ENCODE results near the gene CEP70.
"Not testable (repeated sequence)": the region's sequence is repeated elsewhere in the genome, so short reads cannot be mapped to it uniquely, and the experiment has no call there.

Gene CEP70

DNA sequence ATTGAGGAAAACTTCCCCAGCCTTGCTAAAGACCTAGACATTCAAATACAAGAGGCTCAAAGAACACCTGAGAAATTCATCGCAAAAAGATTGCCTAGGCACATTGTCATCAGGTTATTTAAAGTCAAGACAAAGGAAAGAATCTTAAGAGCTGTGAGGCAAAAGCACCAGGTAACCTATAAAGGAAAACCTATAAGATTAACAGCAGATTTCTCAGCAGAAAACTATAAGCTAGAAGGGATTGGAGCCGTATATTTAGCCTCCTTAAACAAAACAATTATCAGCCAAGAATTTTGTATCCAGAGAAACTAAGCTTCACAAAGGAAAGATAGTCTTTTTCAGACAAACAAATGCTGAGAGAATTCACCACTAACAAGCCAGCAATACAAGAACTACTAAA lies 43.1 kb downstream of the CEP70 start:
- H2BK120ac ChIP-seq (ENCODE audit: low read depth, low read length); H3K56ac ChIP-seq (ENCODE audit: low read length); DNase-seq; H3K4ac ChIP-seq (ENCODE audit: low read depth, low read length); H2AK5ac ChIP-seq (ENCODE audit: low read length); H2BK15ac ChIP-seq (replicated peaks; ENCODE audit: low read depth); H3K4me2 ChIP-seq (ENCODE audit: low read length); H3K27ac ChIP-seq (ENCODE audit: low read depth, low read length); H3K36me3 ChIP-seq (ENCODE audit: control insufficient read depth, insufficient read depth, low read length); H3K79me1 ChIP-seq (ENCODE audit: low read length); H3K4me1 ChIP-seq (ENCODE audit: control insufficient read depth, low read depth, low read length); H3K27me3 ChIP-seq (ENCODE audit: insufficient read depth, low read length, poor library complexity); H3K18ac ChIP-seq (ENCODE audit: low read length); H3K4me3 ChIP-seq (ENCODE audit: low read length); H4K8ac ChIP-seq (ENCODE audit: low read depth, low read length); H4K5ac ChIP-seq (ENCODE audit: low read length); H3K23ac ChIP-seq (ENCODE audit: low read length); H3K79me2 ChIP-seq (ENCODE audit: control insufficient read depth, insufficient read depth, low read length); H2BK5ac ChIP-seq (ENCODE audit: low read length); H3K9ac ChIP-seq (ENCODE audit: low read length): not testable (repeated sequence)
- WGBS (ENCODE audit: extremely low coverage, insufficient coverage, low lambda C conversion rate): no CpG with 5 or more reads among the region's 2 CpGs

DNA sequence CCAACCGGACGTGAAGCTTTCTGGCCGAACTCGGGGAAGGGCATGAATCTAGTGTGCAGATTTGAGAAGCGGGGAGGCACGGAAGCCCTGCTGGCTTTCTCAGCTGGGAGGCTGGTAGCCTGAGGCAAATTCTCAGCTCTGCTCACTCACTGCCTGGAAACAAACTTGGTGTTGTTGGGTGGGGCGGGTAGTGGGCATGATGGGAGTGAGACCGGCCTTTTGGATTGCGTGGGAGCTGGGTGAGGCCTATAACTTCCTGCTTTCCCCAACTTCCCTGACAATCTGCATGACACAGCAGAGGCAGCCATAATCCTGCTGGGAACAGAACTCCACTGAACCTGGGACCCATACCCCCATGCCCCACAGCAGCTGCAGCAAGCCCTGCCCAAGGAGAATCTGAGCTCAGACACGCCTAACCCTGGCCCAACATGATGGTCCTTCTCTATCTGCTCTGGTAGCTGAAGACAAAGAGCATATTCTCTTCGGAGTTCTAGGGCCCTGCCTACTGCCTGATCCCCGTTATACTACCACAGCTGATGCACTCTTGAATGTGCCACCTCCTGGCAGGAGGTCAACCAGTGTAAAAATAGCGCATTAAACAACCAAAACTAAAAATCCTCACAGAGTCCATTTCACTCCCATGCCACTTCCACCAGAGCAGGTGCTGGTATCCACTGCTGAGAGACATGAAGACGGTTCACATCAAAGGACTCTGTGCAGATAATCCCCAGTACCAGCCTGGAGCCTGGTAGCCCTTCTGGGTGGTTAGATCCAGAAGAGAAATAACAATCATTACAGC lies 44.7 kb downstream of the CEP70 start:
- Histone ChIP-seq H4K5ac (ENCODE audit: low read length) (no peak overlapping the region), H3K56ac (ENCODE audit: low read length) (no peak overlapping the region), H3K23ac (ENCODE audit: low read length) (no peak overlapping the region), H3K79me1 (ENCODE audit: low read length) (no peaks in the 10 kb centered on the region), H4K8ac (ENCODE audit: low read depth, low read length) (no peak overlapping the region), H3K27ac (ENCODE audit: low read depth, low read length) (no peak overlapping the region), H3K4me1 (ENCODE audit: control insufficient read depth, low read depth, low read length) (no peaks in the 10 kb centered on the region), H2BK5ac (ENCODE audit: low read length) (no peak overlapping the region), H3K4me3 (ENCODE audit: low read length) (no peak overlapping the region), H2BK120ac (ENCODE audit: low read depth, low read length) (no peak overlapping the region), H3K36me3 (ENCODE audit: control insufficient read depth, insufficient read depth, low read length) (no peaks in the 10 kb centered on the region), H3K18ac (ENCODE audit: low read length) (no peak overlapping the region), H2BK15ac (replicated peaks; ENCODE audit: low read depth) (no peak overlapping the region), H2AK5ac (ENCODE audit: low read length) (no peak overlapping the region), H3K27me3 (ENCODE audit: insufficient read depth, low read length, poor library complexity) (no peaks in the 10 kb centered on the region), H3K4me2 (ENCODE audit: low read length) (no peak overlapping the region), H3K79me2 (ENCODE audit: control insufficient read depth, insufficient read depth, low read length) (no peaks in the 10 kb centered on the region), H3K9ac (ENCODE audit: low read length) (no peak overlapping the region), H3K4ac (ENCODE audit: low read depth, low read length) (no peak overlapping the region)
- no peak for DNase-seq
- WGBS (ENCODE audit: extremely low coverage, insufficient coverage, low lambda C conversion rate): no CpG with 5 or more reads among the region's 14 CpGs

DNA sequence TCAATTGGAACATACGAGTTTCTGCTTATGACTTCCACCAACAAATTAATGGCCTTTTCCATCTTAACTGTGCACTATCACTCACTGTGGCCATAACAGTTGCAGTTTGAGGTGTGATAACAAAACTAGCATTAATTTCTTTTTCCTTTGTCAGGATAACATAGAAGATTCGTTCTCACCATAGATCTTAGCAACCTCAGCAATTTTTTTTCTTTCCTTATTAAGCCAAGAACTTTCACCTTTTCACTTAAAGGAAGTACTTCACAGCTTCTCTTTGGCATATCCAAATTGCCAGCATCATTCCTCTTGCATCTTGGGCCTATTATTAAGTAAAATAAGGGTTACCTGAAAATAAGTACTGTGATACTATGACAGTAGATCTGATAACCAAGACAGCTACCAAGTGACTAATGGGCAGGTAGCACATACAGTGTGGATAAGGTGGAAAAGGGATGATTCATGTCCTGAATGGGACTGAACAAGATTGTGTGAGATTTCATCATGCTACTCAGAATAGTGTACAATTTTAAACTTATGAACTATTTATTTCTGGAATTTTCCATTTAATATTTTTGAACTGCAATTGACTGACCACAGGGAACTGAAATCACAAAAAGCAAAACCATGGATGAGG lies 46.6 kb downstream of the CEP70 start:
- no peaks in the 10 kb centered on the region for H3K79me2 ChIP-seq (ENCODE audit: control insufficient read depth, insufficient read depth, low read length)
- no peaks in the 10 kb centered on the region for H3K27me3 ChIP-seq (ENCODE audit: insufficient read depth, low read length, poor library complexity)
- no peak overlapping the region for H2AK5ac ChIP-seq (ENCODE audit: low read length)
- no peak for DNase-seq
- H3K4ac ChIP-seq (ENCODE audit: low read depth, low read length): no peak overlapping the region
- H3K9ac ChIP-seq (ENCODE audit: low read length): no peak overlapping the region
- H2BK120ac ChIP-seq (ENCODE audit: low read depth, low read length): no peak overlapping the region
- no peak overlapping the region for H3K4me3 ChIP-seq (ENCODE audit: low read length)
- no peaks in the 10 kb centered on the region for H3K4me1 ChIP-seq (ENCODE audit: control insufficient read depth, low read depth, low read length)
- H3K79me1 ChIP-seq (ENCODE audit: low read length): no peaks in the 10 kb centered on the region
- no peak overlapping the region for H2BK5ac ChIP-seq (ENCODE audit: low read length)
- no peak overlapping the region for H3K18ac ChIP-seq (ENCODE audit: low read length)
- WGBS (ENCODE audit: extremely low coverage, insufficient coverage, low lambda C conversion rate): no CpG with 5 or more reads among the region's 2 CpGs
- no peak overlapping the region for H2BK15ac ChIP-seq (replicated peaks; ENCODE audit: low read depth)
- no peak overlapping the region for H4K8ac ChIP-seq (ENCODE audit: low read depth, low read length)
- no peak overlapping the region for H3K4me2 ChIP-seq (ENCODE audit: low read length)
- no peak overlapping the region for H3K27ac ChIP-seq (ENCODE audit: low read depth, low read length)
- H3K56ac ChIP-seq (ENCODE audit: low read length): no peak overlapping the region
- no peak overlapping the region for H4K5ac ChIP-seq (ENCODE audit: low read length)
- no peaks in the 10 kb centered on the region for H3K36me3 ChIP-seq (ENCODE audit: control insufficient read depth, insufficient read depth, low read length)
- no peak overlapping the region for H3K23ac ChIP-seq (ENCODE audit: low read length)

DNA sequence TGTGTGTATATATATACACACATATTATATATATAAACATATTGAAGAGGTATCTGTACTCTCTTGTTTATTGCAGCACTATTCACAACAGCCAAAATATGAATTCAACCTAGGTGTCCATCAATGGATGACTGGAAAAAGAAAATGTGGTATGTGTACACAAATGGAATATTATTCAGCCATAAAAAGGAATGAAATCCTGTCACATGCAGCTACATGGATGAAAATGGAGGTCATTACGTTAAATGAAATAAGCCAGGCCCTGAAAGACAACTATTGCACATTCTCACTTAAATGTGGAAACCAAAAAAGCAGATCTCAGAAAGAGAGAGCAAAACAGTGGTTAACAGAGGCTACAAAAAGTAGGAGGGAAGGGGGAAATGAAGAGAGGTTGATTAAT lies 49.5 kb downstream of the CEP70 start:
- Histone ChIP-seq H2BK120ac (ENCODE audit: low read depth, low read length) (no peak overlapping the region), H3K9ac (ENCODE audit: low read length) (no peak overlapping the region), H3K36me3 (ENCODE audit: control insufficient read depth, insufficient read depth, low read length) (no peaks in the 10 kb centered on the region), H3K4me1 (ENCODE audit: control insufficient read depth, low read depth, low read length) (no peaks in the 10 kb centered on the region), H4K8ac (ENCODE audit: low read depth, low read length) (no peak overlapping the region), H3K79me1 (ENCODE audit: low read length) (no peaks in the 10 kb centered on the region), H2BK5ac (ENCODE audit: low read length) (no peak overlapping the region), H3K4me2 (ENCODE audit: low read length) (no peak overlapping the region), H3K27ac (ENCODE audit: low read depth, low read length) (no peak overlapping the region), H3K56ac (ENCODE audit: low read length) (no peak overlapping the region), H3K18ac (ENCODE audit: low read length) (no peak overlapping the region), H4K5ac (ENCODE audit: low read length) (no peak overlapping the region), H3K4me3 (ENCODE audit: low read length) (no peak overlapping the region), H3K27me3 (ENCODE audit: insufficient read depth, low read length, poor library complexity) (no peaks in the 10 kb centered on the region), H3K23ac (ENCODE audit: low read length) (no peak overlapping the region), H2BK15ac (replicated peaks; ENCODE audit: low read depth) (no peak overlapping the region), H2AK5ac (ENCODE audit: low read length) (no peak overlapping the region), H3K4ac (ENCODE audit: low read depth, low read length) (no peak overlapping the region), H3K79me2 (ENCODE audit: control insufficient read depth, insufficient read depth, low read length) (no peaks in the 10 kb centered on the region)
- no CpG with 5 or more reads among the region's 1 CpG for WGBS (ENCODE audit: extremely low coverage, insufficient coverage, low lambda C conversion rate)
- no peak for DNase-seq

DNA sequence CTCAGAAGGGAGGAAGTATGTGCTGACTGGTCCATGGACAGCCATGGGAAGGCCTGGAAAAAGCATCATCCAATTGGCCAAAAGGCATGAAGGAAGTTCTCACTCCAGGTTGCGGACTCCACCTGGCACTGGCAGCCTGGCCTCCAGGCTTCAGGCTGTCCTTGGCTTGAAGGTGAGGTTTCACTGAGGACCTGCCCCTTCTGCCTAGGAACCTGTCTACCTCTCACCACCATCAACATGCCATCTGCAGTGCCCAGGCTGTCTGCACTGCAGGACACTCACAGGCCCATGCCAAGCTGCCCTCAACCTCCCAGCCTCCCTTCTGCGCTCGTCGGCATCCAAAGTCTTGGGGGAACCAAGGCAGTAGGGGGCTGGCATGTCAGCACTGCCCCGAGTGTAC lies 51.1 kb downstream of the CEP70 start:
- H3K27me3 ChIP-seq (ENCODE audit: insufficient read depth, low read length, poor library complexity): no peaks in the 10 kb centered on the region
- DNase-seq: no peak
- no peak overlapping the region for H4K5ac ChIP-seq (ENCODE audit: low read length)
- no peaks in the 10 kb centered on the region for H3K4me1 ChIP-seq (ENCODE audit: control insufficient read depth, low read depth, low read length)
- no peaks in the 10 kb centered on the region for H3K36me3 ChIP-seq (ENCODE audit: control insufficient read depth, insufficient read depth, low read length)
- H2BK5ac ChIP-seq (ENCODE audit: low read length): no peak overlapping the region
- H2BK15ac ChIP-seq (replicated peaks; ENCODE audit: low read depth): no peak overlapping the region
- no peak overlapping the region for H3K4me3 ChIP-seq (ENCODE audit: low read length)
- no peak overlapping the region for H3K4me2 ChIP-seq (ENCODE audit: low read length)
- H3K79me2 ChIP-seq (ENCODE audit: control insufficient read depth, insufficient read depth, low read length): no peaks in the 10 kb centered on the region
- H3K18ac ChIP-seq (ENCODE audit: low read length): no peak overlapping the region
- H3K27ac ChIP-seq (ENCODE audit: low read depth, low read length): no peak overlapping the region
- WGBS (ENCODE audit: extremely low coverage, insufficient coverage, low lambda C conversion rate): no CpG with 5 or more reads among the region's 5 CpGs
- H3K9ac ChIP-seq (ENCODE audit: low read length): no peak overlapping the region
- H2BK120ac ChIP-seq (ENCODE audit: low read depth, low read length): no peak overlapping the region
- H4K8ac ChIP-seq (ENCODE audit: low read depth, low read length): no peak overlapping the region
- H3K23ac ChIP-seq (ENCODE audit: low read length): no peak overlapping the region
- H2AK5ac ChIP-seq (ENCODE audit: low read length): no peak overlapping the region
- no peak overlapping the region for H3K56ac ChIP-seq (ENCODE audit: low read length)
- no peaks in the 10 kb centered on the region for H3K79me1 ChIP-seq (ENCODE audit: low read length)
- no peak overlapping the region for H3K4ac ChIP-seq (ENCODE audit: low read depth, low read length)

DNA sequence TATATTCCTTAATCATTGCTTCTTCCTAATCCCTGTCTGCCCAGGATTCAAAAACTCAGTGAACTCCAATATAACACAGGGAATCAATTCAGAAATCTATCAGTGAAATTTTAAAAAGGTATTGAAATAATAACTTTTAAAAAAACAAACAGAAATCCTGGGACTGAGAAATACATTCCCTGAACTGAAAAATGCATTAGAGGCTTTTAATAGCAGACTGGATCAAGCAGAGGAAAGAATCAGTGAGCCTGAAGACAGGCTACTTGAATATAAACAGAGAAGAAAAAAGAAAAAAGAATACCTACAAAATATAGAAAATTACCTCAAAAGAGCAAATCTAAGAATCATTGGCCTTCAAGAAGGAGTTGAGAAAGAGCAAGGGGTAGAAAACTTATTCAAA lies 54.7 kb downstream of the CEP70 start:
- Histone ChIP-seq H3K4me3 (ENCODE audit: low read length) (no peak overlapping the region), H3K79me1 (ENCODE audit: low read length) (no peaks in the 10 kb centered on the region), H2AK5ac (ENCODE audit: low read length) (no peak overlapping the region), H2BK5ac (ENCODE audit: low read length) (no peak overlapping the region), H3K4ac (ENCODE audit: low read depth, low read length) (no peak overlapping the region), H4K8ac (ENCODE audit: low read depth, low read length) (no peak overlapping the region), H3K27me3 (ENCODE audit: insufficient read depth, low read length, poor library complexity) (no peaks in the 10 kb centered on the region), H3K79me2 (ENCODE audit: control insufficient read depth, insufficient read depth, low read length) (no peaks in the 10 kb centered on the region), H3K27ac (ENCODE audit: low read depth, low read length) (no peak overlapping the region), H2BK120ac (ENCODE audit: low read depth, low read length) (no peak overlapping the region), H3K4me2 (ENCODE audit: low read length) (no peak overlapping the region), H3K56ac (ENCODE audit: low read length) (no peak overlapping the region), H3K4me1 (ENCODE audit: control insufficient read depth, low read depth, low read length) (no peaks in the 10 kb centered on the region), H3K36me3 (ENCODE audit: control insufficient read depth, insufficient read depth, low read length) (no peaks in the 10 kb centered on the region), H2BK15ac (replicated peaks; ENCODE audit: low read depth) (no peak overlapping the region), H3K23ac (ENCODE audit: low read length) (no peak overlapping the region), H4K5ac (ENCODE audit: low read length) (no peak overlapping the region), H3K18ac (ENCODE audit: low read length) (no peak overlapping the region), H3K9ac (ENCODE audit: low read length) (no peak overlapping the region)
- no peak for DNase-seq

Data from mesendoderm (in vitro differentiated cells).